NCI-H1092 treated with DMSO at 0.1 percent for 48 hours (cell line): ENCODE measurements around the gene KDM1A.

Source experiments
- DNase-seq: peaks from one replicate; lab custom pipeline; 2025; lab: John Stamatoyannopoulos, UW

KDM1A gene

GRCh38 chr1:23013657-23014056, 5.6 kb upstream of the KDM1A start:
- peak; percentile 90 for DNase-seq

DNA sequence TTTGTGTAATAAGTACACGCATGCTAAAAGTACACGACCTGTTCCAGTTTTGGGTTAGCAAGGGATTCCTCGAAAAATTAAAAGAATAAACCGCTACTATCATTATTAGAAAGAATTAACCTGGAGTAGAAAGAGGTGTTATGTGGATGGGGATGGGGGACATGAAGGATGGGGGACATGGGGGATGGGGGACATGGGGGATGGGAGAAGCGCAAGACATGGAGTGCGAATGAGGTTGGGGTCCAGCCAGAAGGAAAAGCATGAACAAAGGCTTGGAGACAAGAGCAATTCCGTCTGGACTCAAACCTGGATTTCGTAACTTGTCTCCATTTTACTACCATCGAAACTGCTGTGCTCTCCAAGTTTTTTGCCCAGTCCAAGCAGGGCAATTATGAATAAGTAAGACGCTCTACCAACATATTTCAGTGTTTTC, 591 bp upstream of the KDM1A start:
- DNase-seq, result no peak

DNA sequence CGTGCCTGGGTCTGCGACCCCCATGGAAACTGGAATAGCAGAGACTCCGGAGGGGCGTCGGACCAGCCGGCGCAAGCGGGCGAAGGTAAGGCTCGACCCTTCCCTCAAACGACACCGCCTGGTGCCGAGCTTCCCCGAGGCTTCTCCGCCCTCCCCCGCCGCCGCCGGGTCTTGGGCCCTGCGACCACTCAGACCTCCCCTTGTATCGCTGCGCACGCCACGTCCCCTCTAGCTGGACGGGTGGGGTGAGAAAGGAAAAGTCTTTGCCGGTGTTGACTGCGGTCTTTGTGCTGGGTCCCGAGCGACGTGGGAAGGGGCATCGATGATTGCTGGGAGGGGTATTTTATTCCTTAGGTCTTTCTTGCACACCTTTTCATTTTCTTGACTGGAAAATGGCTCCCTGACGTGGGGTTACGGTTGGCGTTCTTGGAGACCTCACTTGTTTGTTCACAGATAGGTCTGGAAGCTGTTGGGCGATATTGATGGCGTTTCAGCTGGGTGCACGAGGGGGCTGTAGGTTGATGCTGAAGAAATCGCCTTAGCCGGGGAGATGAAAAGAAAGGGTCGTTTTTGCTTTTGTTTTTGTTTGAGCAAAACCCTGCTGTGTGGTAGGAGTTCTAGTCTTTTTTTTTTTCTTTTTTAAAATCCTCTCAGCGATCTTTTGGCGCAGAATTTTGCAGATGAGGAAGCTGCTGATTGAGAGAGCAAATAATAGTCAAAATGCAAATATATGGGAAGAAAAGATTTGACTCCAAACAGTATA, 776 bp downstream of the KDM1A start:
- peak; percentile 88 for DNase-seq

- DNase-seq, result no peak
Observed at GRCh38 chr1:23020706-23021405, 1.6 kb downstream of the KDM1A start.

DNA sequence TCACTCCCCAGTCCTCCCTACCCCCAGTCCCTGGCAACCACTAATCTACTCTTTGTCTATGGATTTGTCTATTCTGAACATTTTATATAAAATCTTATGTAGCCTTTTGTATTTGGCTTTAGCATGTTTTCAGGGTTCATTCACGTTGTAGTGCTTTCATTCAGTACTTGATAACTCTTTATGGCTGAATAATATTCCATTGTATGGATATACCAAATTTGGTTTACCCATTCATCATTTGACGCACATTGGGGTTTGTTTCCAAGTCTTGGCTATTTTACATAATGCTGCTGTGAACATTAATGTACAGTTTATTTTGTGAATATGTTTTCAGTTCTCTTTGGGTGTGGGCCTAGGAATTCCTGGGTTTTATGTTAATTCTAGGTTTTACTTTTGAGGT, 2.6 kb downstream of the KDM1A start:
- DNase-seq, result no peak

DNA sequence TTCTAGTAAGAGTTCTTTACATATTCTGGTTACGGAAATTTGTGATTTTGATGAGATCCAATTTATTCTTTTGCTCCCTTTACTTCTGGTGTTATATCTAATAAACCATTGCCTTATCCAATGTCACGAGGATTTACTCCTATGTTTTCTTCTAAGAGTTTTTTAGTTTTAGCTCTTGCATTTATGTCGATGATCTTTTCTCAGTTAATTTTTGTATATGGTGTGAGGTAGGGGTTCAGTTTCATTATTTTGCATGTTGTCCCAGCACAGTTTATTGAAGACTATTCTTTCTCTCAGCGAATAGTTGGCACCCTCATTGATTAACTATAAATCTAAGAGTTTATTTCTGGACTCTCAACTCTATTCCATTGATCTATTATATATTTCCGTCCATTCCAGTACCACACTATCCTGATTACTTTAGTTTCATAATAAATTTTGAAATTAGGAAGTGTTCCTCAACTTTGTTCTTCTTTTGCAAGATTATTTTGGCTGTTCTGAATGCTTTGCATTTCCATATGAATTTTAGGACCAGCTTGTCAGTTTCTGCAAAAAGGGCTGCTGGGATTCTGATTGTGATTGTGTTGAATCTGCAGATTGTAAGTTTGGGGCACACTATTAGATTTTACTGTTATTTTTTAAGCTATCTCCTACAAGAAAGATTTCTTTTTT, 4.0 kb downstream of the KDM1A start:
- no peak for DNase-seq

DNA sequence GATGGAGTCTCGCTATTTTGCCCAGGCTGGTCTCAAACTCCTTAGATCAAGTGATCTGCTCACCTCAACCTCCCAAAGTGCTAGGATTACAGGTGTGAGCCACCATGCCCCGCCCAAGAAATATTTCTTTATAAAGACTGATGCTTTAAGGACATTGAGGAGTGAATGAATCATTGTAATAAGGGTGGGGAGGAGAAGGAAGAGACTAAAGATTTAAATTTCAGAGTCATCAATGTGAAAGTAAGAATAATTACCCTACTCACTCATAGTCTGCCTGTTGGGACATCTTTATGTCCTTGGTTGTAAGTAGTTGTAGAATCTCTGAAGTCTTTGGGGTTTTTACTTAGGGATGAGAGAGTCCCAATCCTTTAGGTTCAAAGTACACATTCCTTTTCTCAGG, 7.3 kb downstream of the KDM1A start:
- no peak for DNase-seq

DNA sequence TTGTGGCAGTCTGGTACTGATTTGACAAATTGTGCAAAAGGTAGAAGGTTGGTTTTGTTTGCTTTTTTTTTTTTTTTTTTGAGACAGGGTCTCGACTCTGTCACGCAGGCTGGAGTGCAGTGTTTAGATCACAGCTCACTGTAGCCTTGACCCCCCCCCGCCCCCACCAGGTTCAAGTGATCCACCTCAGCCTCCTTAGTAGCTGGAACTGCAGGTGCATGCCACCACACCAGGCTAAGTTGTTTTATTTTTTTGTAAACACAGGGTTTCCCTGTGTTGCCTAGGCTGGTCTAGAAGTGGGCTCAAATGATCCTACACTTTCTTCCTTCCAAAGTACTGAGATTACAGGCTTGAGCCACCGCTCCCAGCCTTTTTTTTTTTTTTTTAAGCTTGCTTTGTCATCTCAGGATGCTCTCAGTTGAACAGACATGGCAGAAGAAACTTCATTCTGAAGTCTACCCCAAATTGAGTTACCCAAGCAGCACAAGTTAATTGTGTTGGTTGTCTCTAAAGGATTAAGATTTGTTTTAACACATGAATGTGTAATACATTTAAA, 8.2 kb downstream of the KDM1A start:
- DNase-seq, result no peak

DNA sequence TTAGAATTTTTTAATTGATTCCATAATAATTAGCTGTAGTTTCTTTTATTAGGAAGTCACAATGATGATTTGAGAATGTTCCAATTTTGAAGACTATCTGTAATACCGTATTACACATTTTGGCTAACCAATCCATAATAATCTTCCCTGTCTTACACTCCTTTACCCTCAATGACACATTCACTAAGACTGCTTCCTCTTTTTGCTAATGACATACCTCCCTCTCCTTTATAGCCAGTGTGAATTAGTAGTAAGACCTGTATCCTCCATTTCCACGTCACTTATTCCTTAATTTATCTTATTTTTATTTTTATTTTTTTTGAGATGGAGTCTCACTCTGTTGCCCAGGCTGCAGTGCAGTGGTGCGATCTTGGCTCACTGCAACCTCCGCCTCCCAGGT, 10.1 kb downstream of the KDM1A start:
- no peak for DNase-seq

DNA sequence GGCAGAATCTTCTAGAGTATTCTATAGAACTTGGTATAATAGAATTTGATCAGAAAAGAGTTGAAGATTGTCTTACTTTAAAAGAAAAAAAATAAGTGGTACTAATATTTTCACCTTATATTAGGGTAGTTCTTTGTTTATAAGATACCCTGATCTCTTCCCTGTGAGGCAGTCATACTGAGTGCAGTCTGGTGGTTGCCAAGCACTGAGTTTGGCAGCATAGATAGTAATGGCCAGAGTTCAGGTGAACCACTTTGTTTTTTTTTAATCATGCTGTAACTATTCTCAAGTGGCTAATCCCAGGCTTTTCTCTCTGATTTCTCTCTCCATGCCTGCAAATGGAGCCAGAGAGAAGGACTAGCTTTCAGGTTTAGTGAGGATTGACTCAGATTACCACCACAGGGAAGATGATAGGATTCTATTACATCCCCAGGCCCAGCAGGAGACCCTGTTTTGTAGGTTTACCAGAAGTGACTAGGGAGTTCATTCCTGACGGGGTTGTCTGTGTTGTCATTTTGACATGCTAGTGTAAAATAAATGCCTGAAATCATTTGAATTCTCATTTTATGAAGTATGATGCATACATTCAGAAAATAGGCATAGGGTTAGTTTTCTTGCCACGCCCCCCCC, 16.7 kb downstream of the KDM1A start:
- DNase-seq, result peak; percentile 15

DNA sequence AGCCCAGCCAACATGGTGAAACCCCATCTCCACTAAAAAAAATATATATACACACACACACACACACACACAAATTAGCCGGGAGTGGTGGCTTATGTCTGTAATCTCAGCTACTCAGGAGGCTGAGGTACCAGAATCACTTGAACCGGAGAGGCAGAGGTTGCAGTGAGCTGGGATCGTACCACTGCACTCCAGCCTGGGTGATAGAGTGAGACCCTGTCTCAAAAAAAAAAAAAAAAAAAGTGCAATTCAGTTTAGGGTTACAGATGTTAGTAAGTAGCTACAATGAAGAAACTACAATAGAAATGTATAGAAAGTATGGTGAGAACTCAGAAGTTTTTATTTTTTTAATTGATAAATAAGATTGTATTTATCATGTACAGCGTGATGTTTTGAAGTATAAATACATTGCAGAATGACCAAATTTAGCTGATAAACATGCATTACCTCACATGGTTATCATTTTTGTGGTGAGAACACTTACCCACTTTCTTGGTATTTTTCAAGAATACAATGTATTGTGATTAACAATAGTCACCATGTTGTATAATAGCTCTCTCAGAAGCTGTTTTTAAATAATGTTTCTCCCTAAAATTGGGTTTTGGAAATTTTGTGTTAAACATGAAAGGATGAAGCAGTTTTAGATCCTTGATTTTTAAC, 17.9 kb downstream of the KDM1A start:
- DNase-seq, result no peak

GRCh38 chr1:23039308-23039826, 20.1 kb downstream of the KDM1A start:
- DNase-seq, result peak; percentile 6

- DNase-seq, result no peak
Observed at GRCh38 chr1:23040509-23040908, 21.2 kb downstream of the KDM1A start.

DNA sequence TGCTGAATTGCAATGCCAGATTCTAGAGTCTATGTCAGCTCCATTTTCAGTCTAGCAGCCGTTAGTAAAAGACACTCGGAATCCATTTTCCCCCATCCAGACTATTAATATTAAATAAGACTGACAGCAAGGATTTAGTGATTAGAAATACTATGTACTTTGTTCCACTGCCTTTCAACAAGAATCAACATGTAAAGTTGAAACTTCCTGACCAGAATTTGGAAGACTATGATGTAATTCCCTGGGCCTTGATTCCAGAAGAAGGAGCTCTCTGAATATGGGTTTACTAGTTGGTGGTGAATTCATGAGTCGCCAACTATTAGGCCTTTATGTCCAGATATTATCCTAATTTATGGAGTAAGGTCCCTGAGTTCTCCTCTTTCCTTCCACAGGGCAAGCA, 24.8 kb downstream of the KDM1A start:
- no peak for DNase-seq

DNA sequence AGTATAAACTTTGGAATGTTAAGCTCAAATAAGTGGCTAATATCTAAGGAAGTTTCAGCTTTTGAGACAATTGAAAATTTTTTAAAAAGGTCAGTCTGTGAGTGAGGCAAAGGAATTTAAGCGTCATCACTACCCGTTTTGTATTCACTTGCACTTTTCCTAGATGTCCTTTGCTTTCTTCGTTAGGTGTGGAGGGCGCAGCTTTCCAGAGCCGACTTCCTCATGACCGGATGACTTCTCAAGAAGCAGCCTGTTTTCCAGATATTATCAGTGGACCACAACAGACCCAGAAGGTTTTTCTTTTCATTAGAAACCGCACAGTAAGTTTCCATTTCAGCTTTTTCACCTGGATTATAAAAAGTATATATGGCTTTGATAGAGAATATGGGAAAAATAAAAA, 30.9 kb downstream of the KDM1A start:
- no peak for DNase-seq

GRCh38 chr1:23051290-23051909, 32.1 kb downstream of the KDM1A start:
- DNase-seq, result no peak

DNA sequence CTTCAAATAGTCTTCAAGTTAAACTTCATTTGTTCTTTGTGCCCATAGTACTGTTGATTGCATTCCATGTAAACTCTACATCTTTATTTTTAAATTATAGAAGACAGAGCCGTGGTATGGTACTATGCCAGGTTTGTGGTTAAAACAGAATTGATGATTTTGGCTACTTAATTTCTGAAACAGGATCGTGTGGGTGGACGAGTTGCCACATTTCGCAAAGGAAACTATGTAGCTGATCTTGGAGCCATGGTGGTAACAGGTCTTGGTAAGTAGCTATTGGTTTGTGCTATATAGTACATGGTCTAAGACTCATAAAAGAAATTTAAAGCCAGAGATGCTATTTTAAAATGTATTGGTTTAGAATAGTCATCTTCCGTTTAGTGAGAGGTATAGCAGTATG, 38.0 kb downstream of the KDM1A start:
- DNase-seq, result no peak

DNA sequence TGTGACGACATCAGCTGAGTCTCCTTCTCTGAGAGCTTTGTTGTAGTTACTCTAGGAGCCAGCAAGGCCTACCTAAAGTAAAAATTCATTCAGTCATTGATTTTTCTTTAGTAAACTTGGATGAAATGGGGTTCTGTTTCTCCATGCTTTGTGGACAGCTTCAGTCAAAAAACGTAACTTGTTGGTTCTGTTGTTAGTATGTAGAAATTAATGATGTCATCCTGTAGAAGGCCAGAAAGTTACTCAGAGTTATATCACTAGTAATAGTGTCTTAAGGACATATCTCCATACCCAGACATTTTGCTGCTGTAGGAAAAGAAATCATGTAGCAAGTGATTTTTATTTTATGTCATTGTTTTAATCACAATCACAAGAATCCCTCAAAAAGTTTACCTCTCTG, 43.0 kb downstream of the KDM1A start:
- no peak for DNase-seq

DNA sequence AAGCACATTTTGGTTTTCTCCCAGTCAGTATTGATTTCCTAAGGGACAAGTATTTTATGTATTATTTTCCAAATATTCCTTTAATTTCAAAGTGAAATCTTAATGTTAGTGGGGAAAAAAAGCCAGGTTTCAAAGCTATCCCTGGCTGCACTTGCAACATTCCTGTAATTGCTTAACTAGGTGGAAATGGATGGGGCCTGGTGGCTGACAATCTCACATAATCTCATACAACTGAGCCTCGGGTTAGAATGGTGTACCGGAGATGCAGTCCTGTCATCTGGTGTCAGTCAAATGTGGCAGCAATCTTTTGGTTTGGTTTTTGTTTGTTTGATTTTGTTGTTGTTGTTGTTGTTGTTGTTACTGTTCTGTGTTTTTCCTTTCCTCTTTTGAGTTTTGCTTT, 46.1 kb downstream of the KDM1A start:
- no peak for DNase-seq

DNA sequence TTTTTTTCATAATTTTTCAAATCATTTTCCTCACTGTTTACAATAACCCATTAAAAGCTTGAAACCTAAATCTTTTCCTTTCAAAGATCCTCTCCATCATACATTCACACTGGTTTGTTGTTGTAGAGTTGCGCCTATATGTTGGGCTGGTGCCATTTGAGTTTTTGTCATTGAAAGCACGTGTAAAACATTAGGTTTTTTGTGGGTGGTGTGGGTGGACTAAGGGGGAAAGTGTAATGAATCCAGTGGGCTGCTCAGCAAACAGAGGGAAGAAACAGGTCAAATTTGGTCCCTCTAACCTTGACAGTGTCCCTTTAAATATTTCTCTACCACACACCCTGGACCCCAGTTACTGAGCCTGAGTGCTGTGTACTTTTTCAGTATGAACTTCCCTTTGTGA, 46.8 kb downstream of the KDM1A start:
- no peak for DNase-seq

GRCh38 chr1:23069149-23069548, 49.9 kb downstream of the KDM1A start:
- no peak for DNase-seq
